PFSK-1 (cell line): Measurements from ENCODE around the gene MYF5.

ENCODE experiments used
- FOXP2 ChIP-seq: optimal IDR thresholded peaks from 2 replicates; pipeline ENCODE3; 2011; ENCODE audit warnings: borderline replicate concordance, control low read depth, inconsistent platforms; ENCODE audit not compliant: insufficient read depth; ENCODE audit errors: extremely low read length, extremely low read depth
- POLR2AphosphoS5 ChIP-seq: IDR thresholded peaks from 2 replicates; pipeline ENCODE4 v1.6.1; 2012; ENCODE audit warnings: low read depth, mild to moderate bottlenecking, control low read depth, low read length, moderate library complexity
- SIN3A ChIP-seq: IDR thresholded peaks from 2 replicates; pipeline ENCODE4 v1.6.1; 2012; ENCODE audit warnings: mild to moderate bottlenecking, low read length, moderate library complexity, borderline replicate concordance; ENCODE audit not compliant: insufficient read depth
- TAF1 ChIP-seq: IDR thresholded peaks from 2 replicates; pipeline ENCODE4 v1.6.1; 2012; ENCODE audit warnings: low read length, control low read depth, borderline replicate concordance; ENCODE audit not compliant: insufficient read depth
- TF ChIP-seq, protein P1 (sequence below), 2 experiments: IDR thresholded peaks; 2 replicates each; pipeline versions ENCODE4 v1.6.1 to v1.8.0; 2011 to 2012; ENCODE audit warnings: low read depth in 2 of 2, low read length in 2 of 2, control low read depth in 1 of 2, inconsistent platforms in 1 of 2, mild to moderate bottlenecking in 1 of 2, moderate library complexity in 1 of 2; ENCODE audit not compliant: insufficient read depth in 1 of 2

The MYF5 gene

DNA sequence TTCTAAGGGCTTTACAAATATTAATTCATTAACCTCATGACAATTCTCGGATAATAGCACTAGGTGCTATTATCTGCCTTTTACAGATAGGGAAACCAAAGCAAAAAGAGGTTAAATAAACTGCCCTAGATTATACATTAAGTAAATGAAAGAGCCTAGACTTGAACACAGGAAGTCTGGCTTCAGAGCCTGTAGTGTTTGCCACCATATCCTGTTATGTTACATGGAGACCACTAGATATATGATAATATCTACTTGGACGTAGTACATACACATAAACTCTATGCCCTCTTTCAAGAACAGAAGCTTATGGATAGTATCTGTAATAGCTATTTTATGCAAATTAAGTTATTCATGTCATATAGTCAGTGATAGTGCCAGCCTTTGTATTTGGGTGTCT is 26.2 kb upstream of the MYF5 start:
- no peak for TF ChIP-seq SIN3A
- TF ChIP-seq POLR2AphosphoS5: no peak
- TF ChIP-seq, protein P1, sequence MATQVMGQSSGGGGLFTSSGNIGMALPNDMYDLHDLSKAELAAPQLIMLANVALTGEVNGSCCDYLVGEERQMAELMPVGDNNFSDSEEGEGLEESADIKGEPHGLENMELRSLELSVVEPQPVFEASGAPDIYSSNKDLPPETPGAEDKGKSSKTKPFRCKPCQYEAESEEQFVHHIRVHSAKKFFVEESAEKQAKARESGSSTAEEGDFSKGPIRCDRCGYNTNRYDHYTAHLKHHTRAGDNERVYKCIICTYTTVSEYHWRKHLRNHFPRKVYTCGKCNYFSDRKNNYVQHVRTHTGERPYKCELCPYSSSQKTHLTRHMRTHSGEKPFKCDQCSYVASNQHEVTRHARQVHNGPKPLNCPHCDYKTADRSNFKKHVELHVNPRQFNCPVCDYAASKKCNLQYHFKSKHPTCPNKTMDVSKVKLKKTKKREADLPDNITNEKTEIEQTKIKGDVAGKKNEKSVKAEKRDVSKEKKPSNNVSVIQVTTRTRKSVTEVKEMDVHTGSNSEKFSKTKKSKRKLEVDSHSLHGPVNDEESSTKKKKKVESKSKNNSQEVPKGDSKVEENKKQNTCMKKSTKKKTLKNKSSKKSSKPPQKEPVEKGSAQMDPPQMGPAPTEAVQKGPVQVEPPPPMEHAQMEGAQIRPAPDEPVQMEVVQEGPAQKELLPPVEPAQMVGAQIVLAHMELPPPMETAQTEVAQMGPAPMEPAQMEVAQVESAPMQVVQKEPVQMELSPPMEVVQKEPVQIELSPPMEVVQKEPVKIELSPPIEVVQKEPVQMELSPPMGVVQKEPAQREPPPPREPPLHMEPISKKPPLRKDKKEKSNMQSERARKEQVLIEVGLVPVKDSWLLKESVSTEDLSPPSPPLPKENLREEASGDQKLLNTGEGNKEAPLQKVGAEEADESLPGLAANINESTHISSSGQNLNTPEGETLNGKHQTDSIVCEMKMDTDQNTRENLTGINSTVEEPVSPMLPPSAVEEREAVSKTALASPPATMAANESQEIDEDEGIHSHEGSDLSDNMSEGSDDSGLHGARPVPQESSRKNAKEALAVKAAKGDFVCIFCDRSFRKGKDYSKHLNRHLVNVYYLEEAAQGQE (IDR thresholded peaks at IDR 0.05; ENCODE audit: insufficient read depth in 1 of 2, low read depth in 2 of 2, low read length in 2 of 2): no peak
- no peak for TF ChIP-seq FOXP2
- no peak for TF ChIP-seq TAF1

DNA sequence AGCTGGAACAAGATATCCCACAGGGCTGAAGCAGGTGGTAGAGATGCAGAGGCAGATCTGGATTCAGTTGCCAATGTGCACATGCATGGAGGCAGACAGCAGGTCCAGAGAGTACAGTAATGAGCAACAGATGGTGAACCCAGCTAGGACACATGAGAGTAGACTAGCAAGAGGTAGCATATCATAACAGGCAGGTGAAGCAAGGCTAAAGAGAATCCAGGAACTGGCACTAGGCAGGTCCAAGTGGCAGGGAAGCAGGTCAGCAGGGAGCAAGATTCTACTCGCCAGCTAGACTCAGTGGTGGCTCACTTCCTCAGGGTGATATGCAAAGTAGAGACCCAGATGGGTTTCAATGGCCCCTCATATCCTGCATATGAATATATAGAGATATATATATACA is 24.6 kb upstream of the MYF5 start:
- TF ChIP-seq FOXP2: no peak

DNA sequence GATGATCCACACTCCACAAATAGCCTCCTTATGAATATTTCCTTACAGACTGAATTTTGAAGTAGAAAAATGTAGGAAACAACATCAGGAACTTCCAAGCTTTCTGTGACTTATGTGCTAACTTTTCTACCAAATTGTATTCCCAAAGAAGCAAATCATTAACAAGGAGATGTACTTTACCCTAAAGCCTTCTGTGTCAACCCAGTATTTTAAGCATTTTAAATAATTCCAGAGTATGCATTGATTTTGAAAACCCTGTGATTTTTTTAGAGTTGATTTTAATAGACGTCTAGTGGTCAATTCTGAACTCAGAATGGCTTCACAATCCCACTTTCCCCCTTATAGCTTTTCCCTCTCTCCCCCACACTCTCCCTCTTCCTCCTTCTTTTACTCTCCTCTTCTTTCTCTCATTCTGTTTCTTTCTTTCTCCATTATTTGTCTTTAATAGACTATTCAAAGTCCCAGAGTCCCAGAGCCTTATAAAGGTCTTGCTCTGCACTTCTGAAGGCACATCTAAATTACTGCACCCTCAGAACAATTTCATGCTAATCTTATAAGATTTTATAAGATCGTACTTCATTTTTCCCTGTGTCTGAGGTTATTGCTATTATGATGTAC is 19.3 kb upstream of the MYF5 start:
- no peak for TF ChIP-seq FOXP2
- no peak for TF ChIP-seq POLR2AphosphoS5
- TF ChIP-seq, protein P1 (IDR thresholded peaks at IDR 0.05; ENCODE audit: insufficient read depth in 1 of 2, low read depth in 2 of 2, low read length in 2 of 2): no peak
- TF ChIP-seq SIN3A: no peak
- TF ChIP-seq TAF1: no peak

DNA sequence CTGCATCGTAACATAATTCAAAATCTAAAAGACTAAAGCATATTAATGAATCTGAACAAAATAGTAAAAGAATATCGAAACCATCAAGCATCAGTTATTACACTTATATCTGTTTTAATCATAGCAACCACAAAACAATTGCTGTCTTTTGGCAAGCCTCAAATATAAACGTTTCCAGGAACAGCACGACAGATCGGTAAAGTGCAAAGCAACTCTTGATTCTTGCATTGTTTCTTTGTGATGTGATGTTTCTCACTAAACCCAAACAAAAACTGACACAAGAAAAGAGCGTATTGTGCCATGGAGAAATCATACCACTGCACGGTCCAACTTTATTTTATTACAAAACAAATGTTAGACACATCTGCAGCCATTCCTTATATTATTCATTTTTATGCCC is 18.5 kb upstream of the MYF5 start:
- TF ChIP-seq, protein P1 (IDR thresholded peaks at IDR 0.05; ENCODE audit: insufficient read depth in 1 of 2, low read depth in 2 of 2, low read length in 2 of 2): no peak
- TF ChIP-seq TAF1 (no peak), FOXP2 (no peak), POLR2AphosphoS5 (no peak), SIN3A (no peak)

DNA sequence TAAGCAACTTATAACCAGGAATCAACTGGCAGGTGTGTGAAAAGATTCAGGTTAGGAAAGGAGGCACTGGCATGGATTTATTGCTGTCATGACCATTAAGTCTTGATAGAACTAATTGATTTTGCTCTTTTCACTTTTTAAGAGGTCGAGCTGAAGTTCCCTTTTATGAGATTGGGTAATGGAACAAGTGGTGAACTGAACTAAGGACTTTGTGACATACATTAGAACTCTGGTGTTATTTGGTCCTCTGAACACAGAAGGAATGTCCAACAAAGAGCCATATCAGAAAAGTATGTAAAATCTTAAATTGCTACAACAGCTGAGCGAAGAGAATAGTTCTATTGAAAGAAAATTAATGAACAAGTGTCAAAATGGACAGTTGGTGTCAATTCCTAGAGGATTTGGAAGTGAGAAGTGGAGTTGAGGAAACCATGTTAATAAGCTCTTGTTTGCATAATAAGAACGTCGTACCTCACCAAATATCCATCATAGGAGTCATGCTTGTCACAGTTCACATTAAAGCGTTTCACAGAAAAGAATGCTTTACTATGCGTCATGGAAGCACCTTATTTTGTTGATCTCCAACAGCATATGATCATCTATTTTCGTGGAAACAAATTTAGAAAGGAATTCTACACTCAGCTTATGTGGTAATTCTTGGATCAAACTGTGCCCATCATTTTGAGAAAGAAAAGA is 17.7 kb upstream of the MYF5 start:
- TF ChIP-seq TAF1: no peak

DNA sequence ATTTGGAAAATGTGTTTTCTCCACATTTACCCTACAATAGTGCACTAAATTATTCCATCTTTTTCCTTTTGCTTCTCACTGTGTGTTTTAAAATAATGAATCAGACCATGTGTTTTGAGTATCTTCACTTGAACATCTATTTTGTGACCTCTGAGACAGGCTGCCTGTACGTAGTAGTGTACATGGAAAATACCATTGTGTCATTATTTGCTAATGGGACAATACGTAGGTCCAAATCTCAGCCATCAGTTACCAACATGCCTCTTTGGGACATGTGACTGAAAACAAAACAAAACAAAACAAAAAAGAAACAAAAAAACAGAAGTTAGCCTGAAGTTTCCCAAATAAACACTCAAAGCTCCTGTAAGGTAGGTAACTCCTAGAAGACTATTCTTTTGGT is 16.4 kb upstream of the MYF5 start:
- TF ChIP-seq FOXP2: no peak
- TF ChIP-seq, protein P1 (IDR thresholded peaks at IDR 0.05; ENCODE audit: insufficient read depth in 1 of 2, low read depth in 2 of 2, low read length in 2 of 2): no peak
- no peak for TF ChIP-seq SIN3A
- no peak for TF ChIP-seq POLR2AphosphoS5
- TF ChIP-seq TAF1: no peak
